Activated T-cell treated with anti-CD3 and anti-CD28 coated beads for 48 hours (primary cell): ENCODE measurements around the gene MYRIP.

Experiments
- DNase-seq: peaks from one replicate; pipeline ENCODE4 v3.0.0-alpha.2; 2020; ENCODE audit warnings: low read depth

Gene MYRIP

GRCh38 chr3:39905788-39906187 lies 96.4 kb downstream of the MYRIP start:
- DNase-seq: no peak

GRCh38 chr3:39907981-39908380 lies 98.6 kb downstream of the MYRIP start:
- no peak for DNase-seq

GRCh38 chr3:39910135-39910534 lies 100.7 kb downstream of the MYRIP start:
- DNase-seq: no peak

- DNase-seq: no peak
Observed at GRCh38 chr3:39910826-39911464, 101.5 kb downstream of the MYRIP start.

GRCh38 chr3:39911465-39912309 lies 102.3 kb downstream of the MYRIP start:
- DNase-seq: no peak

GRCh38 chr3:39915027-39915426 lies 105.6 kb downstream of the MYRIP start:
- no peak for DNase-seq

- no peak for DNase-seq
Observed at GRCh38 chr3:39917065-39917773, 107.8 kb downstream of the MYRIP start.

GRCh38 chr3:39919281-39919680 lies 109.9 kb downstream of the MYRIP start:
- DNase-seq: no peak

GRCh38 chr3:39920271-39920670 lies 110.9 kb downstream of the MYRIP start:
- no peak for DNase-seq

GRCh38 chr3:39927479-39927878 lies 118.1 kb downstream of the MYRIP start:
- no peak for DNase-seq

GRCh38 chr3:39933986-39934693 lies 124.7 kb downstream of the MYRIP start:
- DNase-seq: no peak

GRCh38 chr3:39934696-39935095 lies 125.3 kb downstream of the MYRIP start:
- no peak for DNase-seq

- no peak for DNase-seq
Observed at GRCh38 chr3:39935261-39935660, 125.9 kb downstream of the MYRIP start.

- no peak for DNase-seq
Observed at GRCh38 chr3:39936848-39937247, 127.4 kb downstream of the MYRIP start.

GRCh38 chr3:39937315-39937714 lies 127.9 kb downstream of the MYRIP start:
- no peak for DNase-seq

- no peak for DNase-seq
Observed at GRCh38 chr3:39937874-39938273, 128.5 kb downstream of the MYRIP start.

GRCh38 chr3:39941931-39942330 lies 132.5 kb downstream of the MYRIP start:
- DNase-seq: no peak

GRCh38 chr3:39960515-39961191 lies 151.2 kb downstream of the MYRIP start:
- no peak for DNase-seq

- no peak for DNase-seq
Observed at GRCh38 chr3:39961230-39961629, 151.8 kb downstream of the MYRIP start.

GRCh38 chr3:39962581-39962980 lies 153.2 kb downstream of the MYRIP start:
- no peak for DNase-seq

- DNase-seq: no peak
Observed at GRCh38 chr3:39965461-39965860, 156.1 kb downstream of the MYRIP start.

GRCh38 chr3:39965997-39966396 lies 156.6 kb downstream of the MYRIP start:
- DNase-seq: no peak
